AG04449 (cell line): ENCODE results near the gene MCEMP1.
A peak's percentile ranks its signal among the peaks of the same experiment; 100 is the strongest.

Experiments
- CTCF ChIA-PET: fragments of 350-600 bp; formaldehyde crosslinking; extraction: SDS; loops from one replicate; lab custom pipeline; 2021; ENCODE audit warnings: antibody characterized with exemption; lab: Yijun Ruan, JAX
- POLR2A ChIA-PET: fragments of 400-600, 350-600 bp; formaldehyde crosslinking; extraction: SDS; loops from one replicate; lab custom pipeline; 2020; ENCODE audit warnings: antibody characterized with exemption, inconsistent platforms; lab: Yijun Ruan, JAX
- DNase-seq: peaks from one replicate; pipeline ENCODE4 v3.0.0-alpha.2; 2010; ENCODE audit warnings: low read depth, low spot score
- H3K4me3 ChIP-seq: 2 replicates; pipeline ENCODE4 v1.5.1; 2011; ENCODE audit warnings: low read depth, mild to moderate bottlenecking, control low read depth, low read length
- TF ChIP-seq, protein P1 (sequence below): IDR thresholded peaks from one replicate; pipeline ENCODE4 v1.5.1; 2011; ENCODE audit warnings: mild to moderate bottlenecking, moderate library complexity, low read length, control low read depth, inconsistent platforms; ENCODE audit not compliant: insufficient read depth; ENCODE audit errors: missing control alignments

The MCEMP1 gene, protein sequence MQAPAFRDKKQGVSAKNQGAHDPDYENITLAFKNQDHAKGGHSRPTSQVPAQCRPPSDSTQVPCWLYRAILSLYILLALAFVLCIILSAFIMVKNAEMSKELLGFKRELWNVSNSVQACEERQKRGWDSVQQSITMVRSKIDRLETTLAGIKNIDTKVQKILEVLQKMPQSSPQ

DNA sequence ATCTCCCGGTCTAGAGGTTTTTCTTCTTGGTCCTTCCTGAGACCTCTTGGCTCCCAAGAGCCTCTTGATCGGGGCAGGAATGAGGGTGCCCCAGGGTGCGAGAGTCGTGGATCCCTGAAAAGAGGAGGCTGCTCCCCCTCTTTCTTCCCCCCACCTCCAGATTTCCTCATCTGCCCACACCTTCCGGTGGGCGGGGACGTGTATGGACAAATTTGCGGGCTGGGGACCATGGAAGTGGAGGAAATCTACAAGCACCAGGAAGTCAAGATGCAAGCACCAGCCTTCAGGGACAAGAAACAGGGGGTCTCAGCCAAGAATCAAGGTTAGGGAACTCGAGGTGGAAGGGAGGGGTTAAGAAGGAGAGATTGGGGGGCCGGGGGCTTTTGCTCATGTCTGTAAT is at the start of gene MCEMP1:
Gene MCEMP1 (plus strand): TSS at position 237 of the 400 bp plus-strand sequence. CDS start 31 bp downstream, at position 268.
- POLR2A ChIA-PET: no interaction called here

DNA sequence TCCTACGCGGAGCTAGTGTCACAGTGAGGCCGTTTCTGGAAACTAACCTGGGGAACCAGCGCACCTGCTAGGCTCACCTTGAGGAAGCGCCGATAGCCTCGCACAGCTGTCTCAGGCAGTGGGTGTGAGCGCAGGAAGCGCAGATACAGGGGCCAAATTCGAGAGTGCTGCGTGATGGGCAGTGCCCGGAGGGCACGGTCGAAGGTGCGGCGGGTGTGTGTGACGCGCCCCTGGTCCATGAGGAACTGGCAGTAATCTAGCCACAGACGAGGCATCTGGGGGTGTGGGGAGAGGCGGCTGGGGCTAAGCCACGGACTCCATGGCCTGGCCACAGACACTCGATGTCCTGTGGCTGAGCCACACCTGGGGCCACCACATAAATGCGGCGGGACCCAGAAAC is 49.7 kb upstream of the MCEMP1 start:
- ChIA-PET POLR2A (no interaction called here), CTCF (interaction anchor here (2.0 kb wide), 1 partner anchor 54 kb away, joined by 5 read pairs; the partner anchor contains the start of gene TRAPPC5)
- TF ChIP-seq, protein P1, sequence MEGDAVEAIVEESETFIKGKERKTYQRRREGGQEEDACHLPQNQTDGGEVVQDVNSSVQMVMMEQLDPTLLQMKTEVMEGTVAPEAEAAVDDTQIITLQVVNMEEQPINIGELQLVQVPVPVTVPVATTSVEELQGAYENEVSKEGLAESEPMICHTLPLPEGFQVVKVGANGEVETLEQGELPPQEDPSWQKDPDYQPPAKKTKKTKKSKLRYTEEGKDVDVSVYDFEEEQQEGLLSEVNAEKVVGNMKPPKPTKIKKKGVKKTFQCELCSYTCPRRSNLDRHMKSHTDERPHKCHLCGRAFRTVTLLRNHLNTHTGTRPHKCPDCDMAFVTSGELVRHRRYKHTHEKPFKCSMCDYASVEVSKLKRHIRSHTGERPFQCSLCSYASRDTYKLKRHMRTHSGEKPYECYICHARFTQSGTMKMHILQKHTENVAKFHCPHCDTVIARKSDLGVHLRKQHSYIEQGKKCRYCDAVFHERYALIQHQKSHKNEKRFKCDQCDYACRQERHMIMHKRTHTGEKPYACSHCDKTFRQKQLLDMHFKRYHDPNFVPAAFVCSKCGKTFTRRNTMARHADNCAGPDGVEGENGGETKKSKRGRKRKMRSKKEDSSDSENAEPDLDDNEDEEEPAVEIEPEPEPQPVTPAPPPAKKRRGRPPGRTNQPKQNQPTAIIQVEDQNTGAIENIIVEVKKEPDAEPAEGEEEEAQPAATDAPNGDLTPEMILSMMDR: no peak
- no peak for DNase-seq
- H3K4me3 ChIP-seq: no peak overlapping the region

More for the DNA sequence above, at the start of gene MCEMP1:
- CTCF ChIA-PET: interaction anchor here (1.3 to 3.8 kb wide), 6 partner anchors 10 to 123 kb away, joined by 3 to 15 read pairs (median 6); partner anchors contain the start of genes PET100 and XAB2
- no peak within 1 kb of the TSS for H3K4me3 ChIP-seq
- TF ChIP-seq, protein P1: no peak
- DNase-seq: no peak

DNA sequence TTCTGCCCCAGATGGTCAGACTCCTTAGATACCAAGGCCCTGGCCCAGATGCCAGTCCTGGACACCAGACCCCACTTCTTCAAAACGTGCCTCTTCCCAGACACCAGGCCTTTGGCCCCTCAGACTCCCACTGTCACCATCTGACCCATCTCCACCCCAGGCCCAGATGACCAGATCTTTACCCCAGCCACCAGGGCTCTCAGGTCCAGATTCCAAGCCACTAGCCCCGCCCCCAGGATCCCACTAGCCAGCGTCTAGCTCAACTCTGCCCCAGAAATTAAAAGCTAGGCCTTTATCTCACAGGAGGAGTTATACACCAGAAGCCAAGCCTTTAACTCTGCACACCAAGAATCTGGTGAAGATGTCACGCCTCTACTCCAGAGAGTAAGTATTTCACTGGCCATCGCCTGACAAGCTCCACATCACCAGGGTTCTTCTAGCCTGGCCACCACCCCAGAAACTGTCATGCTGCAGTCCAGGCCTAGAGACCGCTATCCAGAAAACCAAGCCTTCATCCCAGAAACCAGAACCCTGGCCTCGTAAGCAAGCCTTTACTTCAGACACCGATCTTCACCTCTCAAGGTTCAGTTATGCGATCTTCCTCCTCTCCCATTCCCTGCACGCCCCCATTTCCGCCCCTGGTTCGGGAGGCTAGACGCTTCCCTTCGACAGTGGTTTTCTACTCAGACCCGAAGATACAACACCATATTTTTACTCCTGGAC is 48.1 kb upstream of the MCEMP1 start:
- H3K4me3 ChIP-seq: peak overlapping the region; percentile 99
- ChIA-PET POLR2A (interaction anchor here (1.0 kb wide), 1 partner anchor 432 kb away, joined by 3 read pairs; no protein-coding TSS in a partner anchor), CTCF (interaction anchor here (3.6 kb wide), 1 partner anchor 24 kb away, joined by 18 read pairs; no protein-coding TSS in a partner anchor)
- DNase-seq: no peak
- TF ChIP-seq, protein P1: no peak

DNA sequence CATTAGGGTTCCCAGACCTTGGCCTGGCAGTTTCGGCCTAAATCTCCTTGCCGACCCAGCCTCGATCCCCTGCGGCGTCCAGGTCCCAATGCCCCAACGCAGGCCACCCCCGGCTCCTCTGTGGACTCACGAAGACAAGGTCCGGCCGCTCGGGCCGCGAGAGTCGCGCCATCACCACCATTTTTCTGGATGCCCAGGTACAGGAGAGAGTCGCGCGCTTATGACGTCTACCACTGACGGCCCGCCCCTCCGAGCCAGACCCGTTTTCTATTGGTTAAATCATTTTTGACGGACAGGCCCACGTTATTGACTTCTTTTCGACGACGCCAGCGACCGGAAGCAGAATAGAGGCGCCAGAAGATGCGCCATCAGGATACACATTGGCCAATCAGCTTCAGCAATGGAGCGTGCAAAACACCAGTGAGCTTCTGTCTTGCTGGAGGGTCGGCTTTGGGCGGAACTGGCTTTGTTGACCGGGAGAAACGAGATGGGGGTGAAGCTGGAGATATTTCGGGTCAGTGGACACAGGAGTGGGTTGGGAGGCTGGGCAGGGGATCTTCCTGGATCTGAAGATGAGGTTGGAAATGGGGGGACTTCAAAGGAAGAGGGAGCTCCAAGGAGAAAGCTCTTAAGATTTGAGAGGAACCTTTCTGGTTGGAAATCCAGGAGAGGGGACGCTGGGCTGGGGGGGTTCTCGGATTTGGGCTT is 47.4 kb upstream of the MCEMP1 start, which contains the start of the genes PET100 and XAB2:
Gene PET100 (plus strand): TSS at position 447 of the 708 bp plus-strand sequence. CDS start 41 bp downstream, at position 488.
Gene XAB2 (minus strand): TSS at position 199 of the 708 bp plus-strand sequence. CDS start 18 bp downstream, at position 181.
- TF ChIP-seq, protein P1: no peak
- CTCF ChIA-PET: interaction anchor here (1.2 to 3.6 kb wide), 5 partner anchors 23 to 170 kb away, joined by 3 to 18 read pairs (median 7); partner anchors contain the start of genes MCEMP1 and TRAPPC5

DNA sequence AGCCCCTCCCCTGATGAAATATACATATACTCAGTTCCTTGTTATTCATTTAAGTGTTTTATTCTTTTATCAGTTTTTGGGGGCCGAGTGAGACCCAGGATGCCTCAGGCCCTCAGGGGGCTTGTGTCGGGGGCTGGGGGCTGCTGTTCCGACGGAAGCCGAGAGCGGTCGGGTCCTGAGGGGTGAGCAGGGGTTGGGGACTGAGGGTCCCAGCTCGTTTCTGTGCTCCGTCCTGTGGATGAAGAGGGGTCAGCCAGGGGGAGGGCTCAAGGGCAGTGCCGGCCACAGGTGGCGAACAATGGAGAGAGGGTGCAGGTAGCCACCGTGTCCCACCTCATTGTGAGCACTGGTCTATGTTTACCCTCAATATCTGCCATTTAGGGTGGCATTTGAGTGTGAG is 45.3 kb upstream of the MCEMP1 start:
- POLR2A ChIA-PET: no interaction called here
- DNase-seq: no peak
- H3K4me3 ChIP-seq: no peak overlapping the region
- TF ChIP-seq, protein P1: no peak
- CTCF ChIA-PET: interaction anchor here (2.4 to 3.6 kb wide), 2 partner anchors 21 to 168 kb away, joined by 12 to 18 read pairs; no protein-coding TSS in a partner anchor

More for the DNA sequence above, 47.4 kb upstream of the MCEMP1 start, which contains the start of the genes PET100 and XAB2:
- POLR2A ChIA-PET: interaction anchor here (0.7 to 1.0 kb wide), 2 partner anchors 66 to 433 kb away, joined by 3 read pairs; no protein-coding TSS in a partner anchor
- DNase-seq: peak; percentile 94
- H3K4me3 ChIP-seq: peak within 1 kb of the TSS; percentile 99
